Measurements from ENCODE around the gene SUV39H2.

GRCh38 chr10:14952851-14953423, 74.3 kb downstream of the SUV39H2 start:
- TF ChIP-seq TAF1 (IDR thresholded peaks at IDR 0.05; ENCODE audit: low read depth, low read length) (no peak), POLR2A (IDR thresholded peaks at IDR 0.05; ENCODE audit: low read depth, low read length) (no peak), POLR2AphosphoS5 (IDR thresholded peaks at IDR 0.05; ENCODE audit: low read depth, low read length) (no peak), SPI1 (IDR thresholded peaks at IDR 0.05; ENCODE audit: low read depth, low read length) (no peak)
